Type B pancreatic cell (in vitro differentiated cells): ENCODE measurements around the gene C1QC. TPM values are rescaled to one million over a fixed set of nuclear protein-coding genes. Genes with fewer than 3 reads are reported as not detected.

Experiments used
- DNase-seq: peaks from one replicate; pipeline ENCODE4 v3.0.0; 2021; ENCODE audit warnings: mixed read lengths; ENCODE audit not compliant: unreplicated experiment; ENCODE audit errors: extremely low spot score
- H3K27ac Mint-ChIP-seq: 2 replicates; pipeline ENCODE4 v1.8.0; 2021; ENCODE audit warnings: mild to moderate bottlenecking, mixed read lengths
- H3K27me3 Mint-ChIP-seq: 2 replicates; pipeline ENCODE4 v1.8.0; 2021; ENCODE audit warnings: mixed read lengths
- H3K36me3 Mint-ChIP-seq: 2 replicates; pipeline ENCODE4 v1.8.0; 2021; ENCODE audit warnings: mixed read lengths
- H3K4me1 Mint-ChIP-seq: one replicate; pipeline ENCODE4 v1.8.0; 2021; ENCODE audit warnings: mixed read lengths; ENCODE audit not compliant: unreplicated experiment
- H3K4me3 Mint-ChIP-seq: 2 replicates; pipeline ENCODE4 v1.8.0; 2021; ENCODE audit warnings: mild to moderate bottlenecking, mixed read lengths
- H3K9me3 Mint-ChIP-seq: 2 replicates; pipeline ENCODE4 v1.8.0; 2021; ENCODE audit warnings: mixed read lengths
- CTCF ChIP-seq: fragments of 200-600 bp; sonication (generic); conservative IDR thresholded peaks from 2 replicates; pipeline ENCODE4 v1.5.0; 2021; ENCODE audit warnings: antibody characterized with exemption, mild to moderate bottlenecking
- microRNA-seq: library from miRNA; unstranded; fragments of <30 nt; microRNA quantifications from one replicate; pipeline ENCODE4, GENCODE V29; 2020
- total RNA-seq: library from RNA; stranded (reverse); gene quantifications from 2 replicates; pipeline ENCODE4 v1.2.1, GENCODE V29; 2021; ENCODE audit warnings: low replicate concordance

Gene C1QC
- total RNA-seq, 1 donor from 2014 or later, result not detected

- DNase-seq, result no peak
- no peak overlapping the region for H3K4me3 Mint-ChIP-seq
- H3K27me3 Mint-ChIP-seq, result no peaks in the 10 kb centered on the region
- TF ChIP-seq CTCF, result no peak
- no peaks in the 10 kb centered on the region for H3K36me3 Mint-ChIP-seq
- H3K4me1 Mint-ChIP-seq, result peaks cover 5% of the 10 kb centered on the region
- no peaks in the 10 kb centered on the region for H3K9me3 Mint-ChIP-seq
- H3K27ac Mint-ChIP-seq, result no peak overlapping the region
Observed at GRCh38 chr1:22694172-22694571, 50.7 kb downstream of the C1QC start.

- Mint-ChIP-seq H3K27me3 (no peaks in the 10 kb centered on the region), H3K27ac (no peak overlapping the region), H3K9me3 (no peaks in the 10 kb centered on the region), H3K4me1 (peaks cover 5% of the 10 kb centered on the region), H3K4me3 (no peak overlapping the region), H3K36me3 (no peaks in the 10 kb centered on the region)
- DNase-seq, result no peak
- no peak for TF ChIP-seq CTCF
Observed at GRCh38 chr1:22696610-22697009, 53.2 kb downstream of the C1QC start.

Small RNA genes lying within 50 kb of the gene (microRNA-seq; reads per million reads assigned to microRNA genes)
- gene MIR6127, result not detected

Other genes with a start within 250 kb of the C1QC start
- gene ZBTB40, start 191.8 kb upstream of the C1QC start, total RNA-seq, result 26.9 and 27.3 TPM in 2 replicates
- 0.46 and 3.4 TPM in 2 replicates for gene EPHA8, start 80.1 kb upstream of the C1QC start, total RNA-seq
- 0.69 TPM in 1 of 2 replicates, not detected in the other for gene C1QA, start 7.0 kb upstream of the C1QC start, total RNA-seq
- not detected in 2 replicates for gene C1QB, start 9.6 kb downstream of the C1QC start, total RNA-seq
- 40.3 and 44.6 TPM in 2 replicates for gene EPHB2, start 67.2 kb downstream of the C1QC start, total RNA-seq